HUES48 (cell line): ENCODE measurements around the gene PRKG1.

Experiments used
- H3K27ac ChIP-seq: one replicate; pipeline ENCODE4 v1.7.0; 2013; ENCODE audit warnings: low read depth, low read length, inconsistent platforms
- H3K27me3 ChIP-seq: 2 replicates; pipeline ENCODE4 v1.6.1; 2013; ENCODE audit warnings: mild to moderate bottlenecking, low read length; ENCODE audit not compliant: control insufficient read depth, insufficient read depth
- H3K36me3 ChIP-seq: 2 replicates; pipeline ENCODE4 v1.6.1; 2013; ENCODE audit warnings: low read length; ENCODE audit not compliant: control insufficient read depth, insufficient read depth
- H3K4me1 ChIP-seq: 2 replicates; pipeline ENCODE4 v1.6.1; 2013; ENCODE audit warnings: mild to moderate bottlenecking, low read length; ENCODE audit not compliant: control insufficient read depth, insufficient read depth
- H3K4me3 ChIP-seq: 2 replicates; pipeline ENCODE4 v1.5.1; 2013; ENCODE audit warnings: mild to moderate bottlenecking, low read depth, low read length
- H3K9ac ChIP-seq: 2 replicates; pipeline ENCODE4 v1.6.1; 2013; ENCODE audit warnings: mild to moderate bottlenecking, low read depth, low read length, moderate library complexity
- H3K9me3 ChIP-seq: 2 replicates; pipeline ENCODE4 v1.6.1; 2013; ENCODE audit warnings: low read length; ENCODE audit not compliant: control insufficient read depth, insufficient read depth

Gene PRKG1

DNA sequence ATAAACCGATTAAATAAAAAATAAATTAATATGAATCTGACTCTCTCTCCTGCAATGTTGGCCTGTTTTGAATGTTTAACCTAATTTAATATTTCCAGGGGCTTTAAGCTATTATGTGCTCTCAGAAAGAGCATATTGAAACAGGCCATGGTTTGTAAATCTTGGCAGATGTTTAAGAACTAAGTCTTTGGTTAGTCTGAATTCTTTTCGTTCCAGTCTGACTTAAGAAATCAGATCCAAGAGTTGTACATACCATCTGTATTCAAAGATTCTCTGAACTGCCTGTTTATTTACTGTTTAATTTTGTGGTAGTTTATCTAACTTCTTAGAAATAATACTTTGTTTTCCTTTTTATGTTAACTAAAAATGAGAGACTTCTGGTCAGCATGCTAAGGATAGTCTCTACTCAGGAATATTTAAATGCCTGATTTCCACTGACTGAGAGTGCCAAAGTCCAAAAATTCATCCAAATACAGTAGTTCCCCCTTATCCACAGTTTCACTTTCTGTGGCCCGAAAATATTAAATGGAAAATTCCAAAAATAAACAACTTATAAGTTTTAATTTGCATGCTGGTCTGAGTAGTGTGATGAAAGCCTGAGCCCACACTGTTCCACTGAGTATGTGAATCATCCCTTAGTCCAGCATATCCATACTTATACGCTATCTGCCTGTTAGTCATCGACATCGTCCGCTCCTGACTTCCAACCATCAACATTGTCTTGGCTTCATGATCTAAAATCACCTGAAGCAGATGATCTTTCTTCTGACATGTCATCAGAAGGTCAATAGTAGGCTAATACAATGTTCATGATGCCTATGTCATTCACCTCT, 863.2 kb downstream of the PRKG1 start:
- Histone ChIP-seq H3K4me1 (no peaks in the 10 kb centered on the region), H3K9me3 (no peaks in the 10 kb centered on the region), H3K27ac (no peak overlapping the region), H3K36me3 (no peaks in the 10 kb centered on the region), H3K4me3 (no peak overlapping the region), H3K9ac (no peak overlapping the region), H3K27me3 (no peaks in the 10 kb centered on the region)

GRCh38 chr10:51950371-51950995, 876.2 kb downstream of the PRKG1 start:
- H3K27me3 ChIP-seq, result no peaks in the 10 kb centered on the region
- H3K9me3 ChIP-seq, result peaks cover 6% of the 10 kb centered on the region
- H3K27ac ChIP-seq, result no peak overlapping the region
- no peaks in the 10 kb centered on the region for H3K36me3 ChIP-seq
- no peak overlapping the region for H3K9ac ChIP-seq
- no peak overlapping the region for H3K4me3 ChIP-seq
- H3K4me1 ChIP-seq, result peaks cover 8% of the 10 kb centered on the region

DNA sequence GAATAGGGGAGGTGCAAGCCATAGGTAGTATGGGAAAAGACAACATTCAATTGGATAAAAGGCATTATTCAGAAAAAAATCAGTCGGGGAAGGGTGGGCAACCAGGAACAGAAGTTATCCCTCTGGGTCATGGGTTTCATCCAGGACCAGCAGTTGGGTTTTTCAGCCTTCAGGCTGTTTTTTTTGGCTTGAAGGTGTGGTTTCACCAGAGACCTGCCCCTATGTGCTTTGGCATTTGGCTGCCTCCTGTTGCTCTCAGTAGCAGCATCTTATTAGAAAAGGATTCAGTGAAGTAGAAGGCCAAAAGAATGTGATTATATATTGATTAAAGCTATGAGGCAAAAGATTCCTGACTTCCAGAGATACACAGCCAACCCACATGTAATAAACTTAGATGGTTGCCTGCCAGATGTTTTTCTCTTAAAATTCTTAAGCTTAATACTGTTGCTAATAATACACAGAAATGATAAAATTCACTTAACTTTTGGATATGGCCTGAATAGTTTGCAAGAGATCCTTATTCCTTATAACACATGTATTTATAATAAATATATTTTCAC, 876.8 kb downstream of the PRKG1 start:
- peaks cover 14% of the 10 kb centered on the region for H3K4me1 ChIP-seq
- no peak overlapping the region for H3K27ac ChIP-seq
- no peaks in the 10 kb centered on the region for H3K27me3 ChIP-seq
- H3K9ac ChIP-seq, result no peak overlapping the region
- no peaks in the 10 kb centered on the region for H3K36me3 ChIP-seq
- H3K4me3 ChIP-seq, result no peak overlapping the region
- H3K9me3 ChIP-seq, result peaks cover 6% of the 10 kb centered on the region

GRCh38 chr10:51951601-51952000, 877.3 kb downstream of the PRKG1 start:
- H3K4me3 ChIP-seq, result no peak overlapping the region
- no peak overlapping the region for H3K27ac ChIP-seq
- no peak overlapping the region for H3K9ac ChIP-seq
- H3K4me1 ChIP-seq, result peaks cover 19% of the 10 kb centered on the region
- H3K36me3 ChIP-seq, result no peaks in the 10 kb centered on the region
- no peaks in the 10 kb centered on the region for H3K27me3 ChIP-seq
- peaks cover 6% of the 10 kb centered on the region for H3K9me3 ChIP-seq

DNA sequence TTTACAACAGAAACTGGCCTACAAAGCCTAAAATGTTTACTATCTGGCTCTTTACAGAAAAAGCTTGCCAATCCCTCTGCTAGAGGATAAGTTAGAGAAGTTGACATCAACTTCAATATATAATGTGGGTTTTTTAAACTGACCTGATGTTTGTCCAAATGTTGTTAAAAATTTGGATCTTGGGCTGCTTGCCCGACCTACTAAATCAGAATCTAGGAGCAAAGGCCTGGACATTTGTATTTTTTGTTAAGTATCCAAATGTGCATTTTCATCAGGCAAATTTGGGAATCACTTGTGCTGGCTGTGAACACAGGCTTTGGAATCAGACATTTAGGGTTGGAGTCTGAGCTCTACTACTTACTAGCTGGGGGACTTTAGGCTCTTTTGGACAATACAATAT, 877.8 kb downstream of the PRKG1 start:
- Histone ChIP-seq H3K9ac (no peak overlapping the region), H3K9me3 (peaks cover 6% of the 10 kb centered on the region), H3K4me1 (peaks cover 20% of the 10 kb centered on the region), H3K36me3 (no peaks in the 10 kb centered on the region), H3K27ac (no peak overlapping the region), H3K27me3 (no peaks in the 10 kb centered on the region), H3K4me3 (no peak overlapping the region)

- Histone ChIP-seq H3K9me3 (no peaks in the 10 kb centered on the region), H3K4me3 (no peak overlapping the region), H3K27me3 (no peaks in the 10 kb centered on the region), H3K36me3 (no peaks in the 10 kb centered on the region), H3K9ac (no peak overlapping the region), H3K4me1 (peaks cover 22% of the 10 kb centered on the region), H3K27ac (peak overlapping the region; percentile 27)
Measured at GRCh38 chr10:51955696-51956095, 881.4 kb downstream of the PRKG1 start.

DNA sequence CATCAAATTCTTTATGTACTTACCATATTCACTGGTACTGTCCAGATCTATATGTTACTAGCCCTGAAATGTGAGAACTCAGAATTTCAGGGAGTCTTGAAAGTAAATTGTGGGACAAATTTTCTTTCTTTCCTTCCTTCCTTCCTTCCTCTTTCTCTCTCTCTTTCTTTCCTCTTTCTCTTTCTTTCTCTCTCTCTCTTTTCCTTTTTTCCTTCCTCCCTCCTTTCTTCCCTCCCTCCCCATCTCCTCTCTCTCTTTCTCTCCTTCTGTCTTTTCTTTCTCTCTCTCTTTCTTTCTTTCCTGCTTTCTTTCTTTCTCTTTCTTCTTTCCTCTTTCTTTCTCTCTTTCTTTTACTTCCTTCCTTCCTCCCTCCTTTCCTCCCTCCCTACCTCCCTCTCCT, 882.5 kb downstream of the PRKG1 start:
- Histone ChIP-seq H3K27me3 (no peaks in the 10 kb centered on the region), H3K36me3 (no peaks in the 10 kb centered on the region), H3K4me1 (peaks cover 24% of the 10 kb centered on the region), H3K27ac (no peak overlapping the region), H3K4me3 (no peak overlapping the region), H3K9me3 (no peaks in the 10 kb centered on the region), H3K9ac (no peak overlapping the region)

- H3K36me3 ChIP-seq, result no peaks in the 10 kb centered on the region
- H3K4me3 ChIP-seq, result no peak overlapping the region
- no peak overlapping the region for H3K27ac ChIP-seq
- peaks cover 16% of the 10 kb centered on the region for H3K4me1 ChIP-seq
- H3K9me3 ChIP-seq, result no peaks in the 10 kb centered on the region
- H3K9ac ChIP-seq, result no peak overlapping the region
- no peaks in the 10 kb centered on the region for H3K27me3 ChIP-seq
Measured at GRCh38 chr10:51960494-51960895, 886.2 kb downstream of the PRKG1 start.

DNA sequence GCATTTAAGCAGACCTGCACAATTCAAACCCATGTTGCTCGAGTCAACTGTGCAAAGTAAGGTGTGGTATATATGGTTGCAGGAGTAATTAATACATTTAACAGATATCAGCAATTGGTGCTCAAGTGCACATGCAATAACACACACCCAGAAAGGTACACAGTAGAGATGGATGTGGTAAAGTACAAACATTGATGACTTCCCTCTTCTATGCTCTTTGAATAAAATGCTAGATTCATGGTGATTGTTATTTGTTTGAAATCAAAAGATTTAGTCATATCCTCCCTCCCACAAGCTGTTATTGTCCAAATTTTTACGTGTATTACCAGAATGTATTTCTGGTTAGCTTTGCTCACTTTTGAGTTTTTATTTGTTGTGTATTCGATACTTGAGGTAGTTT, 887.1 kb downstream of the PRKG1 start:
- H3K36me3 ChIP-seq, result no peaks in the 10 kb centered on the region
- H3K27ac ChIP-seq, result no peak overlapping the region
- peaks cover 6% of the 10 kb centered on the region for H3K4me1 ChIP-seq
- H3K27me3 ChIP-seq, result no peaks in the 10 kb centered on the region
- no peak overlapping the region for H3K4me3 ChIP-seq
- no peaks in the 10 kb centered on the region for H3K9me3 ChIP-seq
- no peak overlapping the region for H3K9ac ChIP-seq

GRCh38 chr10:51964630-51965029, 890.3 kb downstream of the PRKG1 start:
- no peaks in the 10 kb centered on the region for H3K9me3 ChIP-seq

DNA sequence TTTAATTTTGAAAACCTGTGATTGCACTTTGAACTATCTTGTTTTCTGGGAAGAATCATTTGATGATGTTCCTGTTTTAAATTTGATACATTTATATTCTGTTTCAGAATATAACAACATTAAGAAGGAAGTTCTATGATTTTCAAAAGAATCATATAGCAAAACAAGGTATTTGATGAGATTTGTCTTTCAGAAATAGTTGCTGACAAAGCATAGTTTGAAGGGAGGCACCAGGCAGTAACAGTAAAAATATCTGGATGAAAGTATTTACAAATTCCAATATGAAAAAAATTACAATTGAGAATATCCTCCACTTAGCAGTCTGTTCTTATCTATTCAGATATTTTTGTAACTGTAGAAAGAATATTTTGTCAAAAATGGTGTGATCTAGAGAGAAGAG, 891.2 kb downstream of the PRKG1 start:
- H3K4me1 ChIP-seq, result peaks cover 3% of the 10 kb centered on the region; the same call in 1 of the 2 replicates
- H3K9me3 ChIP-seq, result no peaks in the 10 kb centered on the region

More at GRCh38 chr10:51964630-51965029, 890.3 kb downstream of the PRKG1 start:
- no peak overlapping the region for H3K4me3 ChIP-seq
- no peak overlapping the region for H3K27ac ChIP-seq
- no peaks in the 10 kb centered on the region for H3K27me3 ChIP-seq
- no peaks in the 10 kb centered on the region for H3K36me3 ChIP-seq
- no peak overlapping the region for H3K9ac ChIP-seq
- H3K4me1 ChIP-seq, result peaks cover 3% of the 10 kb centered on the region; the same call in 1 of the 2 replicates

More for the DNA sequence above, 891.2 kb downstream of the PRKG1 start:
- Histone ChIP-seq H3K27me3 (no peaks in the 10 kb centered on the region), H3K9ac (no peak overlapping the region), H3K27ac (no peak overlapping the region), H3K4me3 (no peak overlapping the region), H3K36me3 (no peaks in the 10 kb centered on the region)
